MM.1S (cell line): ENCODE measurements around the gene OLFML2B.

Source experiments
- EZH2phosphoT487 ChIP-seq: fragments of 300-600 bp; sonication (generic); IDR thresholded peaks from 2 replicates; pipeline ENCODE4 v1.6.1; 2018; ENCODE audit warnings: antibody characterized with exemption, low read length
- TF ChIP-seq, protein P1 (sequence below): fragments of 300-600 bp; sonication (generic); IDR thresholded peaks from 2 replicates; pipeline ENCODE4 v1.5.1; 2016; ENCODE audit warnings: antibody characterized with exemption, low read length, mixed read lengths

GRCh38 chr1:161944381-161944780, 79.3 kb downstream of the OLFML2B start:
- no peak for TF ChIP-seq EZH2phosphoT487
- TF ChIP-seq, protein P1, sequence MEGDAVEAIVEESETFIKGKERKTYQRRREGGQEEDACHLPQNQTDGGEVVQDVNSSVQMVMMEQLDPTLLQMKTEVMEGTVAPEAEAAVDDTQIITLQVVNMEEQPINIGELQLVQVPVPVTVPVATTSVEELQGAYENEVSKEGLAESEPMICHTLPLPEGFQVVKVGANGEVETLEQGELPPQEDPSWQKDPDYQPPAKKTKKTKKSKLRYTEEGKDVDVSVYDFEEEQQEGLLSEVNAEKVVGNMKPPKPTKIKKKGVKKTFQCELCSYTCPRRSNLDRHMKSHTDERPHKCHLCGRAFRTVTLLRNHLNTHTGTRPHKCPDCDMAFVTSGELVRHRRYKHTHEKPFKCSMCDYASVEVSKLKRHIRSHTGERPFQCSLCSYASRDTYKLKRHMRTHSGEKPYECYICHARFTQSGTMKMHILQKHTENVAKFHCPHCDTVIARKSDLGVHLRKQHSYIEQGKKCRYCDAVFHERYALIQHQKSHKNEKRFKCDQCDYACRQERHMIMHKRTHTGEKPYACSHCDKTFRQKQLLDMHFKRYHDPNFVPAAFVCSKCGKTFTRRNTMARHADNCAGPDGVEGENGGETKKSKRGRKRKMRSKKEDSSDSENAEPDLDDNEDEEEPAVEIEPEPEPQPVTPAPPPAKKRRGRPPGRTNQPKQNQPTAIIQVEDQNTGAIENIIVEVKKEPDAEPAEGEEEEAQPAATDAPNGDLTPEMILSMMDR, result no peak
